Fibroblast of upper back skin (primary cell): ENCODE data around the gene IKZF1.

ENCODE experiments used
- DNase-seq: peaks from one replicate; pipeline ENCODE4 v3.0.0-alpha.2; 2013

IKZF1 gene

GRCh38 chr7:50304129-50304910, at the start of gene IKZF1:
Gene IKZF1, plus strand, starts transcription at chr7:50304716. Its CDS starts 14,346 bp downstream, at chr7:50319062.
- DNase-seq: no peak

GRCh38 chr7:50261593-50261992, 42.9 kb upstream of the IKZF1 start:
- DNase-seq: no peak

- DNase-seq: no peak
Observed at GRCh38 chr7:50262446-50262845, 42.1 kb upstream of the IKZF1 start.

DNA sequence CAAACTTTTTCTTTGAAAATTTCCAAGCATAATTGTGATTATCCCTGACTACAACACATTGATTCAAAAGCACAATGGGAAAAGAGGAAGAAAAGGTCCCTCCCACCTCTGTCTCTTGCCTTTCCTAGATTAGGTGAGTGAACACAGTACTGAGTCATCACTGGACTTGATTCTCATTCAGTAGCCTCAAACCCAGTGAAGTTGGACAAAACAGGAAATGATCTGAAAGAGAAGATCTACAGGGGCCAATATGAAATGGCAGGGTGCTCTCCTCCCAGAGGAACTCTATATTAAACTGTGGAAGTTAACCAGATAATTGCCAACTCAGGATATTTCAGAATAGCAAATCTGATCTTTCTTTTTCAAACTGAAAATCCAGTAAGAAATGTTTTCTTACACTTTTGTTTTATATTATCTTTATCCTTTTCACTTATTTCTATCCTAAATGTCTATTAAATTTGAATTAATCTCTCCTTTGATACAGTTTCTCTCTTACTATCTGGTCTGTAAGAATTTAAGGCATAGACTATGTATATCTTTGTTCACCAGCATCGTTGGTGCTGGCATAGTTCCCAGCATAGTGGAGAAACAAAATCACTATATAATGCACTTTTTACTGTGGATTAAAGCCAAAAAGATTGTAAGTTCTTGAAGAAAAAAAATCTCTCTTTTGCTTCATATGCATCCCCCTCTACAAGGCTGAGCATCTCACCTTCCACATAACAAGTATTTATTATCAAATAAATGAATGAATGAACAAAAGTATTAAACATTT, 41.4 kb upstream of the IKZF1 start:
- DNase-seq: no peak

- DNase-seq: no peak
Observed at GRCh38 chr7:50264908-50265307, 39.6 kb upstream of the IKZF1 start.

GRCh38 chr7:50265968-50266634, 38.4 kb upstream of the IKZF1 start:
- DNase-seq: no peak

- no peak for DNase-seq
Observed at GRCh38 chr7:50266635-50267386, 37.7 kb upstream of the IKZF1 start.

GRCh38 chr7:50267525-50268041, 36.9 kb upstream of the IKZF1 start:
- no peak for DNase-seq

DNA sequence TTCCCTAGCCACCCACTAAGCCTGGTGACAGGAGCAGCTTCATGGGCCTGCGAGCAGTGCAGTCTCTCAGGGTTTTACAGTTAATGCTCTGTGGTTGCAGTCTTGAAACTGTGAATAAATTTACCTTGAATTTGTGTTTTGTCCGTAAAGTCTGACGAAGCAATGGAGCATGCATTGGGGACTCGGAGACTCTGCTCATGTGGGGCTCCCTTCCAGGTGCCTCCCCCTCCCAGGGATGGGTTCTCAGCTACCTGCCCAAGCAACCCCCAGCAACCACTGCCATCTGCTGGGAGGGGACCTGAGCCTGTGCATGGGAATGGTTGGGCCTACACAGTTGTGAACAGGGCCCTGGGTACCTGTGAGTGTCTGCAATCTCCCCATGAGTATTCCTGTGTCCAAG, 36.3 kb upstream of the IKZF1 start:
- no peak for DNase-seq

- DNase-seq: no peak
Observed at GRCh38 chr7:50268990-50269389, 35.5 kb upstream of the IKZF1 start.

GRCh38 chr7:50270531-50271018, 33.9 kb upstream of the IKZF1 start:
- DNase-seq: no peak

GRCh38 chr7:50272808-50273207, 31.7 kb upstream of the IKZF1 start:
- DNase-seq: no peak

DNA sequence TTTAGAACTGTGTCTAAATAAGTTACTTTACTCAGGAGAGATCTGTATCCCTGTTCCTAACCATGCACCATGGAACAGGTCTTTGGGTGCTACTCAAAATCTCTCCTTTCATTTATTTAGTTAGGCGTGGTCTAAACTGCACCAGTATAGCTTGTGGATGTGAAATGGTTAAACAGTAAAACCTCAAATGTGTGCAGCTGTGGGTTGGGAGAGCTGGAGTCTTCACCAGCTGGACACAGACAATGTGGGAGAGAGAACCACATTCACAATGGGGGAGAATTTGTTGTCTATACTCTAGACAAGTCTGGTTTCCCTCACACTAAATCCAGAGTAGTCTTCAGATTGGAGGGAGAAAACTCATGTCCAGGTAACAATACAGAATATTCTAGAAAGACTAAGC, 31.2 kb upstream of the IKZF1 start:
- no peak for DNase-seq

DNA sequence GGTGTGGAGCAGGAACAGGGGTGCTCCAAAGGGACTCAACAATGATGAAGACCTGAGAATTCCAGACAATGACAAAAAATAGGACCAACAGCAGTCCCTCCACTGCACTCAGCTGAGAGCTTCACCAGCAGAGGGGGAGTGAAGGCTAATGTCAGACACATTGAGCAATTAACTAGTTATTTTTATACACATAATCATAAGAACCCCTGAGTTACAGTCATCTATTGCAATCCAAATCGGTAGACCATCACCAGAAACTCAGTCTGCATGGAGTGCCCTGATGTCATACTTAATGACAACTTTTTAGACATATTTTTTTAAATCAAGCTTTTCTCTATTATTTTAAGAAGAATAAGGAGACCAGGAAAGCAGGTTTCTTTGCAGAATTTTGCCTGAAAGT, 30.6 kb upstream of the IKZF1 start:
- DNase-seq: no peak

DNA sequence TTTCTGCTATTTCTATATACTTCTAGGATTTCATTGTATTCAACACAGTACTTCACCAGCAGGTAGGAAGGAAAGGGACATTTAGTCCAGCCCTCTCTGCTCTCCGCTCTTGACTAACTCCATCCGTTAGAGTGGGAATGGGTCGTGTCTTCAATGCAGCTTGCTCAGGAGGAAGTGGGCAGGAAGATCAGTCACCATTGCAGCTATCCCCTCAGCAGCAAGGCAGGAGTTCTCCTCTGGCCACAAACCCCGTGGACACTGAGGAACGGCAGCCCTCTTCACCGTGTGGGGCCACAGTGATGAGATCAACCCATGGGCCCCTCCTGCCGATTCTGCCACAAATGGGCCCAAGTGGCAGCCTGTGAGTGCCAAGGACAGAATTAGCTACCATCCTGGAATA, 30.2 kb upstream of the IKZF1 start:
- DNase-seq: no peak

GRCh38 chr7:50275430-50275829, 29.1 kb upstream of the IKZF1 start:
- no peak for DNase-seq

DNA sequence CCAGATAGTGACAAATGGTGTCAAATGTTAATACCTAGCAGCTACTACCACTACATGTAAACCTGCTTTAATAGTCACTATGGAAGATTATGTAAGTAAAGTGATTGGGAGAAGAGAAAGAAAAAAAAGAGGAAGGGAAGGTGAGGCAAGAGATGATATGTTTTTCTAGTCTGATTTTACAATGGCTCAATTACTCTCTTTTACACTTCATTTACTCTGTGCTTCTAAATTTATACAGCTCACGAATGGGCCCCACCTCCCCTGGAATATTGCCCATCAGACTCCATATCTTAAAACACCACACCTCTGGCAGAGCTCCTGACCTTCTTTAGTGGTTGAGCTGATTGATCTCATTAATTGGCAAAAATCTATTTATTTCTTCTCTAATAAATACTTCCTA, 28.0 kb upstream of the IKZF1 start:
- no peak for DNase-seq

DNA sequence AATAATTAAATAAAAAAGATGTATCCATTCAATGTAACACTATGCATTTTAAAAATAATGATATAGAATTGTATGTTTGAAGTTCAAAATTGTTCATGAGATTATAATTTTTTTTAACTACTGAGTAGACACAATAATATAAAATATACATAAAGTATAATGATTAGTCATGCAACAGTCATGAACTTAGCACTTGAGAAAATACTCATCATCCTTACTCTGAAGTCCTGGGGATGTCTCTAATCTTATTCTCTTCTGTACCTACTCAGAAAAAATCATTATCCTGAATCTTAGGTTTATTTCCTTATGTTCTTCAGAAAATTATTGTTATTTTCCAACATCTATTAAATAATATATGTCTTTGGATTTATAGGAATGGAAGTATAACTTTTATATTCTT, 26.4 kb upstream of the IKZF1 start:
- no peak for DNase-seq

DNA sequence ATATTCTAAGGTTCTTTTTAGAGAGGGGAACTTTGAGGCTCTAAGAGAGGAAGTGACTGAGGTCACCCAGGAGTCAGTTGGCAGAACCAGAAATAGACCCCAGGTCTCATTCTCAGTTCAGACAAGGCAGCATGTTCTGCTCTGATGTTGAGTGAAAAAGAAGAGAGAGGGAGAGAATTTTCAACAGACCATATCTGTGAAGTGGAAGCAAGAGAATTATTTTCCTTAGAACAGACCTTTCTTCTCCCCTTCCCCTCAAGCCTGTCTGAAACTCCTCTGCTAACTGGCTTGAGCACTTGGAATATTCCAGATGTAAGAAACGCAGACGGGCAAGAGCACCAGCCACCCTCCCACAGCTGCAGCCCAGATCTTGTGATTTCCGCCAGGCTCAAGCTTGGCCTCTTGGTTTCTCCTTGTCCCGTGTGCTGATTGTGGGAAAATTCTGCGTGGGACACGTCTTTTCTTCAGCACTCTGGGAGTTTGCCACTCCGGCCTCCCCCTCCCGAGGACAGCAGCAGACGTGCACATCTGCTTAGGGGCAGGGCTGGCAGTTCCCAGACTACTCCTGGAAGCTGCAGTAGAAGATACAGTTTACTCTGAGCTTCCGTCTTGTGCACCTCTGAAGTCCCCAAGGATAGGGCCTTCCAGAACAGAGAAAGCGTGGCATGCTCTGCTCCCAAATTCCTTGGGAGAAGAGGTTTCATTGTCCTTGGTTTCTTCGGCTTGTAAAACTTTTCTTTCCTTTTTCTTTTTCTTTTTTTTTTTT, 22.7 kb upstream of the IKZF1 start:
- DNase-seq: no peak

- no peak for DNase-seq
Observed at GRCh38 chr7:50282813-50283605, 21.5 kb upstream of the IKZF1 start.

DNA sequence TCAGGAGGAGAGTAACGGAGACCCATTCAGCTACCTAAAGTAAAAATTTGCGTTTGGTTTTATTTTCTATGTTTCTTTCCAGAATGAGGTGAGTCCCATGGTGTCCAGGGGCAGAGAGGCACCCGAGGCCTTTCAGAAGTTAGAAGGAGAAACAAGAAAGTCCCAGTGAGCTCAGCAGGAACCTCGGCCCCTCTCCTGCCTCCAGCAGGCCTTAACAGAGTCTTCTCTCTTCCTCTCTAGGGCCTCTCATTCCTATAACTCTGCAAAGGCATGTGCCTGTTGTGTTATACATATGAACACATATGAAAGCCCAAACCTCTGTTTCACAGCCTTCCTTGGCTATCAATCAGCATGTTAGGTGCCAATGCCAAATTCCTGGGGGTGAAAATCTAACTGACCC, 20.8 kb upstream of the IKZF1 start:
- no peak for DNase-seq
